ENCODE data around the gene MFSD1.

Gene MFSD1

GRCh38 chr3:158821847-158822246 is 20.0 kb downstream of the MFSD1 start:
- no peak for DNase-seq

- no peak for DNase-seq
Observed at GRCh38 chr3:158823426-158823825, 21.6 kb downstream of the MFSD1 start.

- no peak for DNase-seq
Observed at GRCh38 chr3:158827773-158828172, 25.9 kb downstream of the MFSD1 start.

GRCh38 chr3:158830391-158830790 is 28.5 kb downstream of the MFSD1 start:
- no peak for DNase-seq

GRCh38 chr3:158831861-158832260 is 30.0 kb downstream of the MFSD1 start:
- no peak for DNase-seq

GRCh38 chr3:158835631-158836030 is 33.8 kb downstream of the MFSD1 start:
- DNase-seq, result no peak

- no peak for DNase-seq
Observed at GRCh38 chr3:158836312-158836711, 34.5 kb downstream of the MFSD1 start.

- DNase-seq, result no peak
Observed at GRCh38 chr3:158837240-158837639, 35.4 kb downstream of the MFSD1 start.

GRCh38 chr3:158839966-158840365 is 38.1 kb downstream of the MFSD1 start:
- no peak for DNase-seq

GRCh38 chr3:158841387-158841786 is 39.5 kb downstream of the MFSD1 start:
- no peak for DNase-seq

GRCh38 chr3:158842976-158843375 is 41.1 kb downstream of the MFSD1 start:
- DNase-seq, result no peak

GRCh38 chr3:158845765-158846350 is 44.0 kb downstream of the MFSD1 start:
- DNase-seq, result peak; percentile 34

GRCh38 chr3:158846803-158847451 is 45.1 kb downstream of the MFSD1 start:
- DNase-seq, result no peak

GRCh38 chr3:158847452-158847821 is 45.6 kb downstream of the MFSD1 start:
- no peak for DNase-seq

GRCh38 chr3:158847885-158848284 is 46.0 kb downstream of the MFSD1 start:
- no peak for DNase-seq

- no peak for DNase-seq
Observed at GRCh38 chr3:158849757-158850156, 47.9 kb downstream of the MFSD1 start.

- DNase-seq, result no peak
Observed at GRCh38 chr3:158859362-158859761, 57.5 kb downstream of the MFSD1 start.

GRCh38 chr3:158863247-158863646 is 61.4 kb downstream of the MFSD1 start:
- no peak for DNase-seq

- no peak for DNase-seq
Observed at GRCh38 chr3:158864492-158864891, 62.6 kb downstream of the MFSD1 start.

- no peak for DNase-seq
Observed at GRCh38 chr3:158875700-158876099, 73.8 kb downstream of the MFSD1 start.

Measured in CD4-positive, alpha-beta T cell treated with Interleukin-6 for 4 hours (primary cell).